H1 (cell line): ENCODE measurements around the gene SSR2. TPM values are rescaled to one million over a fixed set of nuclear protein-coding genes. Genes with fewer than 3 reads are reported as not detected.

ENCODE experiments used
- FOSL1 ChIP-seq: IDR thresholded peaks from 2 replicates; pipeline ENCODE4 v1.6.1; 2011; ENCODE audit warnings: mild to moderate bottlenecking, low read depth, low read length, moderate library complexity; ENCODE audit not compliant: insufficient read depth
- HDAC6 ChIP-seq: IDR thresholded peaks from one replicate; pipeline ENCODE4 v1.7.1; 2012; ENCODE audit warnings: low read depth, mild to moderate bottlenecking, inconsistent platforms, low read length, moderate library complexity
- RNF2 ChIP-seq: fragments of 200-900, 300-1000 bp; sonication (generic); IDR thresholded peaks from 2 replicates; pipeline ENCODE4 v1.7.1; 2016; ENCODE audit warnings: borderline replicate concordance, low read depth, mild to moderate bottlenecking, antibody characterized with exemption, low read length; ENCODE audit not compliant: poor library complexity, severe bottlenecking; ENCODE audit errors: missing control alignments
- SIRT6 ChIP-seq: IDR thresholded peaks from one replicate; pipeline ENCODE4 v1.7.1; 2012; ENCODE audit warnings: low read length, inconsistent platforms
- polyA plus RNA-seq, 7 experiments: library from polyadenylated mRNA; depleted of rRNA in 3 of 7; stranded (reverse) in 5 of 7; unstranded in 2 of 7; fragments of >200 nt in 5 of 7; fragments of 200-250 nt in 2 of 7; gene quantifications; 1 replicate in 5 of 7; 2 replicates in 1 of 7; 4 replicates in 1 of 7; pipeline versions ENCODE4 v1.2.1 to v1.2.3, GENCODE V29; 2011 to 2013; ENCODE audit warnings: missing spikeins in 2 of 7, mixed read lengths in 2 of 7
- total RNA-seq: library from RNA; stranded (reverse); fragmentation: NEBNext Ultra II Directional; extraction: Animal tissue kit (Norgen Biotek cat#: 25700); gene quantifications from 2 replicates; pipeline ENCODE4 v1.2.1, GENCODE V29; 2021

Gene SSR2
- total and polyA plus RNA-seq, 2 of the 8 experiments (the other 6 are each of a cell fraction or from before 2014, with no cell fraction given): 190 to 648 TPM

GRCh38 chr1:156004843-156005584 lies 15.7 kb downstream of the SSR2 start (continued):
- no peak for TF ChIP-seq SIRT6
- no peak for TF ChIP-seq HDAC6
- no peak for TF ChIP-seq RNF2
- no peak for TF ChIP-seq FOSL1
